Skeletal muscle cell (primary cell): ENCODE results near the gene CLEC19A.

Source experiments
- DNase-seq: peaks from one replicate; pipeline ENCODE4 v3.0.0-alpha.2; 2010; ENCODE audit warnings: low read depth
- H3K4me3 ChIP-seq: 2 replicates; pipeline ENCODE4 v1.5.1; 2011; ENCODE audit warnings: low read depth, mild to moderate bottlenecking, control low read depth, low read length, moderate library complexity

Gene CLEC19A

GRCh38 chr16:19285431-19285830 is at the start of gene CLEC19A:
TSS of gene CLEC19A (plus strand) at chr16:19285731. CDS start at chr16:19285852, 121 bp downstream.
- no peak for DNase-seq
- H3K4me3 ChIP-seq, result no peak within 1 kb of the TSS

DNA sequence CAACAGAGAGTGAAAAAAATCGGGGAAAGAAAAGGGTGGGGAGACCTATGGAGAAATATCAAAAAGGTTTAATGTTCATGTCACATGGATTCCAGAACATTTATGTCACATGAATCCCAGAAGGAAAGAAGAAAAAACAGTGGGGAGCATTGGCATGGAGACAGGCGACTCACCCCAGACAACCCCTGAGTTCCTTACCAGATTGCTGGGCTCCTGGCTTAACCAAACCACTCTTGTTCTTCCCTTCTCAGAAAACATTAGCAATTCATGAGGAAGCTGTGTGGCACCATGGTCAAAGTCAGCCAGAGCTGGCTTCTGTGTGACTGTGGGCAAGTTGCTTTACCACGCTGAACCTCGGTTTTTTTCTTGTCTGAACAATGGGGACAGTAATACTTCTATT is 49.6 kb upstream of the CLEC19A start:
- H3K4me3 ChIP-seq, result no peak overlapping the region
- DNase-seq, result no peak

- H3K4me3 ChIP-seq, result no peak overlapping the region
- DNase-seq, result no peak
Measured at GRCh38 chr16:19236561-19237209, 48.8 kb upstream of the CLEC19A start.

DNA sequence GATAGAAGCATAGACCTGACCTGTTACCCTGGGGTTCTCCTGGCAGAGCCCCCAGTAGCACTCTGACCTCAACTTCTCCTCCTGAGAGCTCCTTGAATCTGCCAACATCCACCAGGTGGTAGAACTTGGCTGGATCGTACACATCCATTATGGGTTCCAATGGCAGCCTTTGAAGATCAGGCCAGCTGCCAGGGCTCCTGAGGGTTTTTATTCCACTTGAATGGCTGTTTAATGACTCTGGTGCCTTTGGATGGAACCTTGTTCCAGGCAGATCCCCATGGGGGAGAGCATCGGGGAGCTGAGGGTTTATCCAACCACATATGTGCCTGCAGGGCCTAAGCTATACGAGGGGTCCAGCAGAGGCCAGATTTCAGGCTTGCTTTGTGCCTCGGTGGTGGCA is 47.1 kb upstream of the CLEC19A start:
- no peak for DNase-seq
- no peak overlapping the region for H3K4me3 ChIP-seq

GRCh38 chr16:19239511-19240155 is 45.9 kb upstream of the CLEC19A start:
- no peak overlapping the region for H3K4me3 ChIP-seq
- DNase-seq, result no peak

DNA sequence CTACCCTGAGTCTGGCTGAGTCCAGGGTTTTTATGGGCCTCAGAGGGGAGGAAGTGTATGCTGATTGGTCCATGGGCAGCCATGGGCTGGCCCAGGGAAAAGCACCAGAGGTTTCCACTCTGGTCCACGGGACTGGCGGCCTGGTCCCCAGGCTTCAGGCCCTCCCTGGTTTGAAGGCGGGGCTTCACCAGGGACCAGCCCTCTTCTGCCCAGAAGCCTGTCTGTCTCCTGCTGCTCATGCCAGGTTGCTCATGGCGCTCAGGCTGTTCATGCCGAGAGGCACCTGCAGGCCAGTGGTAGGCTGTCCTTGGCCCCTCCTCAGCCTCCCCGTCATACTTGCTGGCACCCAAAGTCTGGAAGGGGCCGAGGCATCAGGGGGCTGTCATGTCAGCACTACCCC is 45.0 kb upstream of the CLEC19A start:
- H3K4me3 ChIP-seq, result no peak overlapping the region
- DNase-seq, result no peak

DNA sequence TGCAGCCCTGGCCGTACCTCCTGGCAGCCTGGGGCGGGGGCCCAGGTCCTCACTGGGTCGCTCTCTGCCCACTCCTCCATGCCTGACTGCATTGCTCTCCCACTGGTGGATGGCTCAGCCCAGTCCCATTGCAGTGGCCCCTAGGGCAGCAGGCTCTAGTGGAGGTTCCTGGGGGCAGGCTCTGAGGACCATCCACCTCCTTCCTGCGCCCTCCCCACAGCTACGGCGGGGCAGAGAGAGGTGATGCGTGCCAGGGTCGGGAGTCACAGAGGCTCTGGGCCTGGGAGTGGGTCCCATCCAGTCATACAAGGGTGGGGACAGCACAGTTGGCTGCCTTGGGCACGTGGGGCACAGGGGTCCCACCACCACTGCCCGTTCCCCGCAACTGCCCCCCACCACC is 44.0 kb upstream of the CLEC19A start:
- no peak overlapping the region for H3K4me3 ChIP-seq
- no peak for DNase-seq

DNA sequence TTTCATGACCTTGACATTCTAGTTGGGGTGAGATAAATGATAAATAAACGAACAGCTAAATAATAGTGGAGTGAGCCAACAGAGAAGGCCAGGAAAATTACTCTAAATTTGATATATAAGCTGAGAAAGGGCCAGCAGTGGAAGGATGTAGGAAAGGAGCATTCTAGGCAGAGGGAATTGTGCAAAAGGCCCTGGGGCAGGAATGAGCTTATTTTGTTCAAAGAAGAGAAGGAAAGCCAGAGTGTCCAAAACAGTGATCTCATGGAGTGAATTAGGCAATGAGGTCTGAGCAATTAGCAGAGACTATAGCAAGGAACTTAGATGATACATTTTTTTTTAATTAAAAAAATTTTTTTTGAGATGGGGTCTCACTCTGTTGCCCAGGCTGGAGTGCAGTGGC is 43.3 kb upstream of the CLEC19A start:
- DNase-seq, result no peak
- H3K4me3 ChIP-seq, result no peak overlapping the region

- H3K4me3 ChIP-seq, result no peak overlapping the region
- DNase-seq, result no peak
Measured at GRCh38 chr16:19242987-19243575, 42.5 kb upstream of the CLEC19A start.

- DNase-seq, result no peak
Measured at GRCh38 chr16:19245326-19245925, 40.1 kb upstream of the CLEC19A start.

GRCh38 chr16:19252904-19253303 is 32.6 kb upstream of the CLEC19A start:
- no peak for DNase-seq
- no peak overlapping the region for H3K4me3 ChIP-seq

More at GRCh38 chr16:19245326-19245925, 40.1 kb upstream of the CLEC19A start:
- no peak overlapping the region for H3K4me3 ChIP-seq

- no peak for DNase-seq
- H3K4me3 ChIP-seq, result no peak overlapping the region
Measured at GRCh38 chr16:19254611-19255010, 30.9 kb upstream of the CLEC19A start.

- no peak for DNase-seq
- H3K4me3 ChIP-seq, result no peak overlapping the region
Measured at GRCh38 chr16:19264123-19264673, 21.3 kb upstream of the CLEC19A start.

DNA sequence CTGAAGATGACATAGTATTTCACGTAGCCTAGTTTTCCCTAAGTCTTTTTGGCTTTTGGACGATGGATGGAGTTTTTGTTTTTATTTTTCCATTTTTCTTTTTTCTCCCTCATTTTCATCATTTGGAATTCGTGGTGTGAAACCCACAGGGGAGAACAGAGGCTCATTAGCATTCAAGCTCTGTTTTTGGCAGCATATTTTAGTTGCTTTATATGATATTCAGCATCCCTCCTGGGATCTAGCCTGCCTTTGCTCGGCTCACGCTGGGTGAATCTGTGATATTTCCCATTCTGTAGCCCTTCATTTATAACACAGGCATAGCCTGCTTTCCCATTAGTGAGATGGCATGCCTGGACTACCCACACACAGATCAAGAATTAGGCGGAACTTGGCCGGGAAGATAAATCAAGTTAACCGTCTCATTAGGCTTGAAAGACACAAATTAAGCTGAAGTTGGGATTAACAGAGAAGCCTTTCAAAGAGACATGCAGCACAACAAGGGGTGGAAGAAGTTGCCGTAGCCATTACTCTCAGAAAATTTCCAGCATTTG is 20.1 kb upstream of the CLEC19A start:
- no peak for DNase-seq
- no peak overlapping the region for H3K4me3 ChIP-seq

- DNase-seq, result no peak
- H3K4me3 ChIP-seq, result no peak overlapping the region
Measured at GRCh38 chr16:19266774-19267173, 18.8 kb upstream of the CLEC19A start.

GRCh38 chr16:19269098-19269497 is 16.4 kb upstream of the CLEC19A start:
- no peak for DNase-seq
- H3K4me3 ChIP-seq, result no peak overlapping the region

DNA sequence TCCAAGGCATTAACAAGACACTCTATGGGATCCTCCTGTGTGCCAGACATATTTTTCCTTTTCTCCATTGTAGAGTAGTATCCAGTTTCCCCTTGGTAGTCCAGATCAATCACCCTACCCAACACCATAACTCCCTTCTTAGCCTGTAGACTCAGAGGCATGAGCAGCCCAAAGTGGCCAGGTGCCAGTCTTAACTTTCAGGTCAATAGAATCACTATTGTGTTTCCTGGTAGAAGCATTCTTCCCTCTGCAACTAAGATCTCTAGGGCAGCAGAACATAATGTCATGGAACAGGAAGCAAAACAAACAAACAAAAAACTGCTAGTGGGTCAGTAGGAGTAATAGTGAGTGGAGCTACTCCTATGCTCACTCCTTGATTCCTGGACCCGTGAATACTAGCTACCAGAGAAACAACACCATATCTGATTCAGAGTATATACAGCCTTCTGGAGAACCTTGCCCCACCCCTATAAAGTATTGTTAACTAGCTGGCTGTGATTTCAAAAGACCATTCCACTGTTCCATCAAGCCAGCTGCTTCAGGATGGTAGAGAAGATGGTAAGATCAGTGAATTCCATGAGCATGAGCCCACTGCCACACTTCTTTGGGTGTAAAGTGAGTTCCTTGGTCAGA is 11.2 kb upstream of the CLEC19A start:
- no peak overlapping the region for H3K4me3 ChIP-seq
- no peak for DNase-seq

DNA sequence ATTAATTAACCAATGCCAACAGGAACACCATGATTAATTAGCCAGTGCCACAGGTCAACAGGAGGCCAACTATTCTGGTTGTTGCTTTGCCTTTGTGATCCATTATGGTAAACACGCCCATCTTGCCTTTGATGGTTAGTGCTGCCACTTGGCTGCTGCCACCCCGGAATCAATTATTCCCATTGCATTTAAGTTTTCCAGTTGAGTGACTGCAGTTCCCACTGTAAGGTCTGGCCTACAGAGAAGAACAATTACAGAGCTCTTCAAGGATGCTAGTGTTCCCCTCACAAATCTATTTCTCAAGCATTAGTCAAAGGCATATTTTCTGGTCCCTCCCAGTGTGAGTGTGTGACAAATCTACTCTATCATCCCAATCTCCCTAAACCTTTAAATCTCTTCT is 7.1 kb upstream of the CLEC19A start:
- no peak overlapping the region for H3K4me3 ChIP-seq
- DNase-seq, result no peak

DNA sequence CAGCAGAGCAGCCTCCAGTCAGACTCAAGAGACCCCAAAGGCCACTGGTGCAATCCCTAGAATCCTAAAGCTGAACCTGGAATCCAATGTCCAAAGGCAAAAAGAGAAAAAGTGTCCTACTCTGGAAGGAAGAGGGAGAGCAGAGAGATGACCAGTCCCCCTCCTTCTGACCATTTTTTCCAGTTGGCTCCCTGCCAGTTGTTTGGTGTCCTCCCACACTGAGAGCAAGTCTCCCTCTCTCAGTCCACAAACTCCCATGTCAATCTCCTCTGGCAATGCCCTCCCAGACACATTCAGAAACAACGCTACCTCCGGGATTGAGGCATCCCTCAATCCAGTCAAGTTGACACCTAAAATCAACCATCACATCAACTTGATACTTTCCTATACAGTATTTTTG is 4.3 kb upstream of the CLEC19A start:
- no peak overlapping the region for H3K4me3 ChIP-seq

DNA sequence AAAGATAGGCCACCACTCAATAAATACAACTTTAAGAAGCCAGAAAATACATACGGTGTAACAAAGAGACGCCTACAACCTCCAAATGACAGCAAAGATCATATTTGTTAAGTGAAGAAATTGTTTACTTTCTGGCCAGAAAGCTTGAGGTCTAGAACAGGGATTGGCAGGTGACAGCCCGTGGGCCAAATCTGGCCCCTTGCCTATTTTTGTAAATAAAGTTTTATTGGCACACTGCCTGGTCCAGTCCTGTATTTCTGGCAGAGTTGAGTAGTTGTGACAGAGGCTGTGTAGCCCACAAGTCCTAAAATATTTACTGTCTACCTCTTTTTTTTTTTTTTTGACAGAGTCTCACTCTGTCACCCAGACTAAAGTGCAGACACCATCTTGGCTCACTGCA is 3.4 kb upstream of the CLEC19A start:
- H3K4me3 ChIP-seq, result no peak overlapping the region
- DNase-seq, result no peak

More for the DNA sequence above, 4.3 kb upstream of the CLEC19A start:
- no peak for DNase-seq
